ENCODE results near the gene LIPA.

The LIPA gene

DNA sequence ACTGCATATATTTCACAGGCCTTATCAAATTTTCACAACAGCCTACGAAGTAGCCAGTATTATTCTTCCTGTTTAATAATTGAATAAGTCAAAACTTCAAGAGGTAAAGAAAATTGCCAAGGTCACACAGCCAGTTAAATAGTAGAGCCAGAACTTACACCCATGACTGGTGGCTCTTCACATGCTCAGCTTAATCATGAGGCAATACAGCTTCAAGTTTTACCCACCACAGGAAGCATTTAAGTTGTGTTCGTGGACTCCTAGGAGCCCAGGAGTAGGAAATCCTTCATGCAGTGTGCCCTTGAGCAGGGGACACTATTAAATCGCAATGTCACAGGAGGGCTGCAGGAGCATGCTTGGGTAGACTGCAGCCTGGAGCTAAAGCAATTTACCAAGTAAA, 11.1 kb downstream of the LIPA start:
- DNase-seq (ENCODE audit: low spot score): no peak

DNA sequence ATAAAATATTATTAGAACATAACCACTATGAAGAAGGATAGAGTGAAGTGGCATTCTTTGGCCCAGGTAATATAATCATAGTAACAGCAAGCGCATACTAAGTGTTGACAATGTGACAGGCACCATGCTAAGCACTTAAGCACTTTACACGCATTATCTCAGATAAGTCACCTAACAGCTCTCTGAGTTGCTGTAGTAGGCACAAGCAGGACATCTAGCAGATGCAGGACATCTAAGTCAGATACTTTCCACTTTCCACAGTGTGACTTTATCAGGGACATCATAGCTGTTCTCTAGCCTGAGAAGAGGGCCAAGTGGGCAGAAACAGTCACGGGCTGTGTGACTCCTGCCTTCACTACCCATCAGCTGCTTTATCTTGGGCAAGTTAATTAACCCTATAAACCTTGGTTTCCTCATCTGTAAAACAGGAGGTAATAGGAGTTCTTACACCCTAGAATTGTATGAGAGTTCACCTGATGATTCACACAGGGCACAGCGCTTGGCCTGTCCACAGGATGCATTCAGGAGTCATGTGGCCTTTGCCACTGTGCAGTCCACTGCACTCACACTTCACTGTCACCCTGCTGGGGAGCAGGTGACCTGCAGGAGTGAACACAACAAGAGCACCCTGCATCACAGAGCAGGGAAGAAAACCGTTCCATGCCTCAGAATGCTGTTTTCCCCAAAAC, 12.5 kb downstream of the LIPA start:
- DNase-seq (ENCODE audit: low spot score): no peak

DNA sequence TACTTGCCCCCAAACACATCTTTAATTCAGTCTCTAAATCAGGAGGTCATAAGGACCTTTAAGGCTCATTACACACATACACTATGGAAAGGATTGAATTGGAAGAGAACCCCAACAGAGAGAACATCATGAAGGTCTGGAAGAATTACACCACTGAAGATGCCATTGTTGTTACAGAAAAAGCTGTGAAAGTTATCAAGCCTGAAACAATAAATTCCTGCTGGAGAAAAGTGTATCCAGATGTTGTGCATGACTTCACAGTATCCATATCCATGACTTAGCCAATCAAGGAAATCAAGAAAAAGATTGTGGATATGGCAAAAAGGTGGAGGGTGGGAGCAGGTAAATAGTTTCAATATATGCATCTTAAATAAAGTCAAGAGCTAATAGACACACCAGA, 13.7 kb downstream of the LIPA start:
- no peak for DNase-seq (ENCODE audit: low spot score)

DNA sequence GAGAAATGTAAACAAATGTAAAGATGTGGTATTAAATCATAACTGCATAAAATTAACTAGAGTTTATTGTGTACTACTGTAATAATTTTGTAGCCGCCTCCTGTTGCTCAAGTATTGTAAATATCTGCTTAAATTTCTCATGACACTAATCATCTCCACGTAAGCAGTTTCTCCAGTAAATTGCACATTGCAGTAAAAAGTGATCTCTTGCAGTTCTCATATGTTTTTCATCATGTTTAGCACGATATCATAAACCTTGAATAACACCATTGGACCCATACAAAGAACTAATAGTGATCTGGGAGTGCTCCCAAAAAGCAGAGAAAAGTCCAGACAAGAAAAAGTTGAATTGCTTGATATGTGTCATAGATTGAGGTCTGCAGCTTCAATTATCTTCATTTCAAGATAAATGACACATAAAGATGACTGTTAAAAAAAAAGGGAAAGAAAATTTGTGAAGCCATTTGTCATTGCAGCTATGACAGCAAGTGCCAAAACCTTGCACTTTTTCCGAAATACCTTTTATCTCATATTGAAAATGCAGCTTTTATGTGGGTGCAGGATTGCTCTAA, 15.3 kb downstream of the LIPA start:
- DNase-seq (ENCODE audit: low spot score): no peak

DNA sequence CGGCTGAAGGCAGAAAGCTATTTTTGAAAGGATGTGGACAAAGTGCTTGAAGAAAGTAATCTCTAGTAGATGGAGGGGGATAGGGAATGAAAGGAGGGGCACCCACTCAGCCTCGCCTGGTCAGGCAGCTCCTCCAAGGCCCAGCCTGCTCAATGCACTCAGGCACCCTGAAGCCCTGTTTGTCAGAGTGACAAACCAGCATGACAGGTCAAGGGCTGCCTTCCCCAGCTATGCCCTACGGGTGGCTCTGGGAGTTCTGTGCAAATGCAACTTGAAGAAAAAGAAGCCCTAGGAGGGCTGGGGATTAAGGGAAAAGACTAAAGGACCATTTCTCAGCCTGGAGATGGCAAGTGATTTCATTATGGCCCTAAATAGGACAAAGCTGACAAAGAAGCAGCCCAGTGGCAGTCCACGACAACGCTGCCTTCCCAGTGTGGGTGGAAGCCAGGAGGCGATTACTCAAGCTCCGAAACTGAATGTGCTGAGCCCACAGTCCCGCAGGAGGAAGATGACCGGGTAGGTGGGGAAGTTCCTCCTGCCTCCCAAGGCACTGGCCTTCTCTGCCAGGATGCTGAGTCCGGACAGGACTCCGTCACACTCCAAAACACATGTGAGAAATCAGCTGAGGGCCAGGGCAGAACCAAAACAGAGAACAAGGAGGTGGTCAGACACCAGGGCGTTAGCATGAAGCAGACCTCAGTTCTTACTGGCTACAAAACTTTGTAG, 16.3 kb downstream of the LIPA start:
- no peak for DNase-seq (ENCODE audit: low spot score)

DNA sequence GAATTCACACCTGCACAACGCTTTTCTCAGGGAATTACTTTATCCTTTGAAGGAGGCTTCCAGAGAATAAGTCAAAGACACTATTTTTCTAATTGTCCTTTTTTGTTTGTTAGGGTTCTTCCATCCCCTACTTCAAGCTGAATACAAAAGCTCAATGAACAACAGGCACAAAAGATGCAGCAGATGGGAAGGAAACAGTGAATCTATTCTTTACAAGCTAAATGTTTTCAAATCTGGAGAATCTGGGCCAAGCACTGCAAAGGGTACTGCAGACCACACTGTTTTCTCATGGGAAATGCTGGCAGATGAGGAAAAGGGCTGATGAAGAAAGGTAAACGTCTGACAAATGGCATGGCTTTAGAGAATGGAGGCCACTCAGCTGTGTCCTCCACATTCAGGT, 18.5 kb downstream of the LIPA start:
- DNase-seq (ENCODE audit: low spot score): no peak

DNA sequence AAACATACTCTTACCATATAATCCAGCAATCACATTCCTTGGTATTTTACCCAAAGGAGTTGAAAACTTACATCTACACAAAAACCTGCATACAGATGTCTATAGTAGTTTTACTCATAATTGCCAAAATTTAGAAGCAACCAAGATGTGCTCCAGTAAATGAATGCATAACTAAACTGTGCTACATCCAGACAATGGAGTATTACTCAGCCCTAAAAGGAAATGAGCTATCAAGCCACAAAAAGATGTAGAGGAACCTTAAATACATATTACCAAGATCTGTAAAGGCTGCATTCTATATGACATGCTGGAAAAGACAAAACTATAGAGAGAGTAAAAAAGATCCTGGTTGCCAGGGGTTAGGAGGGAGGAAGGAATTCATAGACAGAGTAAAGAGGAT, 22.6 kb downstream of the LIPA start:
- no peak for DNase-seq (ENCODE audit: low spot score)

DNA sequence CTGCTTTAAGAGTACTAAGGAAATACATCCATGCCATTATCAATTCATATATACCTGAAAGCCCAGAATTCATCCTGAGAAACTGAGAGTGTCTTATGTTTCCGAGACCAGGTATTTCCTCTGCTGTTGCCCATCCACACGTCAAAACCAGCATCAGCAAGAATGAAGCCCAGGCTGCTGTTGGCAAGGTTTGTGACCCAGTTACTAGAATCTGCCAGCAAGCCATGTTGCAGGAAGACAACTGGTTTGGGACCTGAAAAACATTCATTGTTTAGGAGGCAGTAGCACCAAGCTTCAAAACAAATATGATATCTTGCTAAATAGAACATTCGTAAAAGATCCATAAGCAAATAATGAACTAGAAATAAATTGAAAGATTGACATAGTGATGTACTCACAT, 23.4 kb downstream of the LIPA start:
- DNase-seq (ENCODE audit: low spot score): no peak

DNA sequence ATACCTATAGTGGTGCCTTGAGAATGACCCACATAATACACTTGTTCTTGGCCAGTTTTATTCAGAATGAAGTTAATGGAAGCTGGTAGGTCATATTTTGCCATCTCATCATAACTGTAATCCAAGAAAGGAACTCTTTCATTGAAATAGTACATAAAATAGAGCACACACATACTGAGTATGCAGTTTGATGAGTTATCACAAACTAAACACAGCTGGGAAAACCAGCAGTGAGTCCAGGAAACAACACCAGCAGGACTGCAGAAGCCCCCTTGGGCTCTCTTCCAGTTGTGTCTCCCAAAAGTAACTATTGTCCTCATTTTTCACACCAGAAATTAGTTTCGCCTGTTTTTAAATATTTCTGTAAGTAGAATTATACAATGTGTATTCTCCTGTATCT, 24.7 kb downstream of the LIPA start:
- no peak for DNase-seq (ENCODE audit: low spot score)

DNA sequence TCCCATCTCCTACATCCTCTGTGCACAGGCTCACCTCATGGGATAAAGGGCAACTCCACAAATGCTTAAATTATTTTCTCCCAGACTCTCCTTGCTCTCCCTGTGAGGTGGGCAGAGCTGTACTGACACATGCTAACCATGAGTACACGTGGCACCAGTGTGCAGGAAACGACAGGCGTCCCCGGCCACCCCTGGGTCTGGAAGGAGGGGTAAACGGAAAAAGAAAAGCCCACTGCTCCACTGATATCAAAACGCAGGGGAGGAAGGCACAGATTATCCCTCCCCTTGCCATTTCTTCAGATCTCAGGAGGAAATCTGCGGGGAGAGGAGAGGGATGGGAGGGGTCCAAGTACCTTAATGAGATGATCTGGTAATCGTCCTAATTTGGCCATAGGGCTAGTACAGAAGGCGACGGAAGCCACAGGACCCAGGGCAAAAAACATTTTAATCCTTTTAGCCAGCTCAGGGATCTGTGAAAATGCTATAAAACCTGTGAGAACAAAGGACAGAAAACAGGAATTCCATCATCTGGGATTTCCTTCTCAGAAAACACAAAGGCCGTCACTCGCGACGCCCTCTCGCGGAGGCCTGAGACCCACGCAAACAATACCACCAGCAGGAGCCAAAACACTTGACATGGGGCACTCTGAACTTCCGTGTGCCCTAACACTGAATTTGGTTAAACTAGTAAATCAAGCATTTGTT, 26.7 kb downstream of the LIPA start:
- no peak for DNase-seq (ENCODE audit: low spot score)

DNA sequence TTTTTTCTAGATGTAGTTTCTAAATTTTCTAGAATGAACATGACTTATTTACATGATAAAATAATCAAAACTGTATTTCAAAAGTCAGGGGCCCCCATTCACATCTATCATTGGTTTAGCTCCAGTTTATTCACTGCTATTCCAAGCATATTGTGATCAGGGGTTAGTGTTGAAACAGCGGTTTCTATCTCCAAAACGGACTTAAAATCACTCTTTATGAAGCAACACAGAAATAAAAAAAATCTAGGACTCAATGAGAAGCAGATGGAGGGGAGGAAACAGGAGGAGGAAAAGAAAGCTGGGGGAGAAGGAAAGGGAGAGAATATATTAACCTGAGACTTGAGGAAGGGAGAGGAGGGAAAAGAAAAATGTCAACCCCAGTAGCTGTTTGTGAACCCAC, 29.7 kb downstream of the LIPA start:
- DNase-seq (ENCODE audit: low spot score): no peak

DNA sequence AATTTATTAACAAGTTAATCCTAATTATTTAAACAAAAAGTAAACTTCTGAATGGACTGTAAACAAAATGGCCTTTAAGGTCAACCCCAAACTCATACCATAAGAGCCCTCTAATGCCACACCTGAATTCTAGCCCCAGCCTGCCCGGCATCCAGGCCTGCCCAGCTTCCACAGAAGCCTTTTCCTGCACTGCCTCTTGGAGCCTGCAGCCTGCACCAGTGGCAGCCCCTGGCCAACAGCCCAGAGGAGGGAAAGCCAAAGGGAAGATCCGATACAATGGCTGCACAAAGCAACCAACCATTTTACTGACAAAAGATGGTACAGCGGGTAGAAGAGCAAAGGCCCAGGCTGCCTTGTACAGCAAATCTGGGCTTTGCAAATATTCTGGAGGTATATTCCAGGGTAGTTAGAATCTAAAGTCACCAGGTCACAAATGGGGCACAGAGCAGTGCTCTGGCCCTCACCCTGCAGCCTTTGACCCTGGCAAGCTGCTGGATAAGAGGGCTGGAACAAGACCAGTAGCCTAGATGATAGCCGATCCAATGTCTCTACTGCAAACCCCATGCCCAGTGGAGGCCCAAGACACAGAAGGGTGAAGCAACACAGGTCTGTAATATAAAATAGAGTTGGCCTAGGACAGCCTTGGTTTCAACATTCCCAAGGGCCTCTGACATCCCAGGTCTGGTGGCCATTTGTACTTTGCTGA, 31.9 kb downstream of the LIPA start:
- DNase-seq (ENCODE audit: low spot score): no peak

DNA sequence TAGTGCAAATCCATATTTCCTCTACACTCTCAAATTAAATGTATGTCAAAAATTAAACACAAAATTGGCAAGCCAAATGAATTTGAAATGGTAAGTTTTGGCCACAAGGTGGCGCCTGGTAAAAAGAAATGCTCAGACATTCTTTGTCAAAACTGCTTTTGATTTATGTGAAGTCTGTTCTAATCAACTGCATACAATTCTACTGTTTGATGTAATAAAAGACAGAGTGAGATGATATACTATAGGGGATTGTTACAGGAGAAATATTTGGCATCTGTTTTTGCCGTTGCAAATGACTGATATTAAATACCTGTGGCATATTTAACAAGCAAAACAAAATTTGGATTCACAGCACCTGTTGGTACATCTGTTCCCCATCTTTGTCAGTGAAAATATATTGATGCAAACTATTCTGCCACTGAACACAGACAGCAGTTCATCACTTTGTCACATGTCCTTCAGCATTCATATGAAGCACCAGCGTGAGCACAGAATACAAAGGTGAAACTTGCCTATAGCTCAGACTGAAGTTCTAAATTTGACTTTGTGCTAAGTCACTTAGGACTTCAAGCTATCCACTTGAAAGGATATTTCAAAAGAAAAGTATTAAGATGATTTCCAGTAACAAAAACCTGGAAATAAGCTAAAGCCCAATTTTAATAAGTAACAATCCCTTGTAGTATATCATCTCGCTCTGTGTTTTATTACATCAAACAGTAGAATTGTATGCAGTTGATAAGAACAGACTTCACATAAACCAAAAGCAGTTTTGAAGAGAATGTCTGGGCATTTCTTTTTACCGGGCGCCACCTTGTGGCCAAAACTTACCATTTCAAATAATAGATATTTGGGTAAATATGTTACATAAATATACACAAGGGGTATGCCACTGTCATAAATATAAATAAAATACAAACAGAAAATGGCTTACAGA, 34.3 kb downstream of the LIPA start:
- no peak for DNase-seq (ENCODE audit: low spot score)

DNA sequence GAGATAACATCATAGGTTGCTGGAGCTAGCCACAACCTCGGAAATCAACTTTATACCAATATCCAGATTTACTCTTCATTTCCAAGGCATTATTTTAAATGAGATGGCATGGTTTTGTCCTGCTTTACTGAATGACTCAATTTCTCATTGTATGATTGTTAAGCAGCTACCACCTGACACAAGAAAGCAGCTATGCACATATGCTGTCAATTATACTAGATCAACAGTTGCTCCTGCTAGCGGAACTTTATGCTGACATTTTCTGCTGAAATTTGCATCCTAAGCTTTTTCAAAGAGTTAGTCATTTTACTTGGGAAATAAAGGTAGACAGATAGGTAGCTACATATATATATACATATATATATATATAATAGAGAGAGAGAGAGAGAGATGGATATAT, 35.5 kb downstream of the LIPA start:
- DNase-seq (ENCODE audit: low spot score): no peak

DNA sequence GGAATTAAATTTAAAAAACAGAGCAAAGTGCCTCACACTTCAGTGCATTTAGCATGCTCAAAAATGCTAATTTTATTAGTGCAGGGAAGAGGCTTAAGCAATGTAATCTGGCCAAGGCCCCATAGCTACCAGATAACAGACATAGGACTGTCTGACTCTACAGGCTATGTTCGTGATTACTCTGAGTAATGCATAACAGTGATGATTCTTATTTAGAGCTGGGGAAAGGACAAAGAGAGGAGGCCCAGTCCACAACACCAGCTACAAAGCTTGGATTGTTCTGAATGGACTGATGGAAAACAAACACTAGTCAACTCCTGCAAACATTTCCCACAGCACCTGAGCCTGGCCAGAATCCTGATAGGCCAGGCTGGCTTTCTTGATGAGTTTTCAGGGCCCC, 36.1 kb downstream of the LIPA start:
- DNase-seq (ENCODE audit: low spot score): no peak

DNA sequence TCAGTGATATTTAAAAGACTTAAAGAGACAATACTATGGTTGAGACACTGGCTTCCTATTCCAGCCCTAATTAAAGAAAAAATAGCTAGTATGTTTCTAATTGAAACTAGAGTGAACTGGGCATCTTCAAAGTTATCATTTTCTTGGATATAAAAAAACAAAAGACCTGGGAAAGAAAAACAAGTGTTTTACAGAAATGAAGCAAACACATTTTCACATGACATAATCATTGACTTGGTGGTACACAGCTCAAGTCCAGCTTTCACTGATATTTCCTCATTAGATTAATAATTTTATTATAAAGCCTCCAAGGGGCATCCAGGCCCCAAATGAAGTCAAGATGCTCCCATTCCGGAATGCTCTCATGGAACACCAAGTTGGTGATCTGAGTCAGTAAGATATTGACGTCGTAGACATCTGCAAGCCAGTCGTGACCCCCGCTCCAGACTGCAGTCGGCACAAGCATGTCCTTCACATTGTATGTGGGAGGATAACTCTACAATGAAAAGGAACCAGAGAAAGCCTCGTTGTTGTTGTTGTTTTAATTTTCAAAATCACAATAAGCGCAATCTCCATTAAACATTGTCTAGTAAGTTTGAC, 36.9 kb downstream of the LIPA start:
- DNase-seq (ENCODE audit: low spot score): no peak

DNA sequence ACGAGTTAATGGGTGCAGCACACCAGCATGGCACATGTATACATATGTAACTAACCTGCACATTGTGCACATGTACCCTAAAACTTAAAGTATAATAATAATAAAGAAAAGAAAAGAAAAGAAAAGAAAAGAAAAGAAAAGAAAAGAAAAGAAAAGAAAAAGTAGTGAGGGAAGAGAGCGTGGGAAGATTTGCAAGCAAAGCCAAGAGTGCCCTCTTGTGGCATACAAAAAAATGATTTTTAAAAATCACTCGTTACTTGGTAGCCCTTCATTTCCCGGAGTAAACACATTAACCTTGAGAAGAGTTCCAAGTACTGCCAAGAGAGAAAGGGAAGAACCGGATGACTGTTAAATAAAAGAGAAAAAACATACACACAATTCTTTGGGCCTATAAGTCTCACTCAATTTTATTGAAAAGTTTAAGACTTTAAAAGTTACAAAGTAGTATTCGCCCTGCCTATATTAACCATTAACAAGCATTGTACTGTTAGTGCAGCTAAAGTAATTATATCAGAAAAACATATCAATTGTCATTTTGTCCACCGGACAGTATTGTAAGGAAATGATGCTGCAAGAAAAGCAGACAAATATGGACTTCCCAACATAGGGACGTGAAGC, 38.3 kb downstream of the LIPA start:
- peak; percentile 28 for DNase-seq (ENCODE audit: low spot score)

DNA sequence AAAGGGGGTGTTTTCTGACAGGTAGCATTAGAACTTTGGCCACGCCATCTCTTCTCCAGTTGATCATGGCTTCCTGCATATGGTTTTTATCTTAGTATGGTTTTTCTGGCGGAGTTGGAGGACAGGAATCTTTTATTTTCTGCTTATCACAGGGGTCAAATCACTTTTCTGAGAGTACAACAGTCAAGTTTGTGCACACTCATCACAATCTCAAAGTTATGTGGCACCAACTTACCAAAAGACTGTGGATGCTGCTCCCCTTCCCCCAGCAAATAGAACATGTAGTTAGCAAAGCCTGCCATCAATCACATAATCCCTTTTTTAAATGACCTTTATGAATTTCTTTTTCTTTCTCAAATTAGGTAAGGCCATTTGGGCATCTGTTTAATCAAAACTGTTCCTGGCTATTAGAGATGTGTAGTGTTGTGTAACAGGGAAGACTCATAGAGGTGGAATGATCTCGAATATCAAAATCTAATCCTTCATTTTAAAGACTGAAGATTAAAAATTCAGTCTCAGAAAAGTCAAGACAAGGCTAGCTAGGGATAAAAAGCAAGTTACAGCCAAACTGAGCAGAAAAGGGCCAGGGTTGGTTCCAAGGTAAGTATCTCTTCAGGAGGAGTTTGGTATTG, 40.7 kb downstream of the LIPA start:
- DNase-seq (ENCODE audit: low spot score): no peak

DNA sequence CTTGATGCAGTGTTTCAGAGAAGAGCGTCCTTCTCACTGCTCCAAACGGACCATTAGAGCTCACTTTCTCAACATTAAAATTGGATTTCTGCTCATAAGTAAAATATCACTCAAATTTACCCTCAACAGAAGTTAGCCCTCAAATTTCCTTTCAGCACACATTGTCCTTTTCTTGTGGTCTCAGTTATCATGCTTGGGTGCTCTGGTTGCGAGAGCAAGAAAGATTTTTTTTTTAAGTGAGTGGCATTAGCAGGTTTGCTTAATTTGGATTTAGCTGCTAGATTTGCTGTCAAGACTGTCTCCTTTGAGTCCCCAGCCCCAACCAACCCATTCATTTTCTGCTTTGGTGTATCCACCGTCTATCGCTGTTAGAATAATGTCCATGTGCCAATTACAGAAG, 41.9 kb downstream of the LIPA start:
- DNase-seq (ENCODE audit: low spot score): no peak
